Mucosa of stomach (tissue), 1 donor: ENCODE measurements around the gene KIF18A.

Experiments used
- H3K27me3 ChIP-seq: one replicate; pipeline ENCODE4 v1.7.0; 2013; ENCODE audit warnings: mild to moderate bottlenecking, low read length; ENCODE audit not compliant: control insufficient read depth, insufficient read depth
- H3K36me3 ChIP-seq: one replicate; pipeline ENCODE4 v1.7.0; 2013; ENCODE audit warnings: low read length; ENCODE audit not compliant: control insufficient read depth, insufficient read depth
- H3K4me1 ChIP-seq: one replicate; pipeline ENCODE4 v1.7.0; 2013; ENCODE audit warnings: mild to moderate bottlenecking, low read length; ENCODE audit not compliant: control insufficient read depth, insufficient read depth
- H3K4me3 ChIP-seq: one replicate; pipeline ENCODE4 v1.7.0; 2013; ENCODE audit warnings: low read length
- H3K9ac ChIP-seq: one replicate; pipeline ENCODE4 v1.7.0; 2013; ENCODE audit warnings: mild to moderate bottlenecking, low read length, moderate library complexity
- H3K9me3 ChIP-seq: one replicate; pipeline ENCODE4 v1.7.0; 2013; ENCODE audit warnings: mild to moderate bottlenecking, low read length, moderate library complexity; ENCODE audit not compliant: control insufficient read depth
- donor health status: Pancreatic carcinoma.

KIF18A gene

DNA sequence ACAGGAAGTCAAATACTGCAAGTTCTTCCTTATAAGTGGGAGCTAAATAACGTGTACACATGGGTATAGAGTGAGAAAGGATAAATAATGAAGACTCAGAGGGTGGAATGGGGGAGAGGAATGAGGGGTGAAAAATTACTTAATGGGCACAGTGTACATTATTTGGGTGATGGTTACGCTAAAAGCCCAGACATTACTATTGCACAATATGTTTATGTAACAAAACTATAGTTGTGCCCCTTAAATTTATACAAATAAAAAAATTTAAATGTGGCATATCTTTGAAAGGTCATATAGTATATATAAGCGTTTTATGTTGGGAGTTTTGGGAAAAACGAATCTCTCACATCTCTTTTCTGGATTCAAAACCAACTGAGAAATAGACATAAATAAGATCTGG lies 96.1 kb downstream of the KIF18A start:
- H3K9me3 ChIP-seq: no peaks in the 10 kb centered on the region
- no peak overlapping the region for H3K9ac ChIP-seq
- no peak overlapping the region for H3K4me3 ChIP-seq
- no peaks in the 10 kb centered on the region for H3K36me3 ChIP-seq
- no peaks in the 10 kb centered on the region for H3K4me1 ChIP-seq
- no peaks in the 10 kb centered on the region for H3K27me3 ChIP-seq

DNA sequence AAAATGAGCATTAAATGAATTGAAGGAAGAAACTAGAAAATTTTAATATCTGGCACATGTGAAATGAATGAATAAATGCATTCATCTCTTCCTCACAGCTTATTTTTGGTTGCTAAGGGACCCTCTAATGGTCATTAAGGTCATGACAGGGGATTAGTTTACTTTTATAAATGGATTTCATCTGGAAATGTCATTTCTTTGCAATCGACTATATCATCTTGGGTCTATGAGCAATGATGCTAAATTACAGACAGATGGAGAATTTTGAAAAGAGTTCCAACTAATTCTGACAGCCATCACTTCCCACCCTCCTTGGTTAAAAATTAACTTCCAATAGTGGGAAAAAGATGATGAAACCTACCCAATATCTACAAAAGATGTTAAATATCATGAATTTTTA lies 98.0 kb downstream of the KIF18A start:
- no peak overlapping the region for H3K4me3 ChIP-seq
- no peaks in the 10 kb centered on the region for H3K27me3 ChIP-seq
- H3K4me1 ChIP-seq: no peaks in the 10 kb centered on the region

DNA sequence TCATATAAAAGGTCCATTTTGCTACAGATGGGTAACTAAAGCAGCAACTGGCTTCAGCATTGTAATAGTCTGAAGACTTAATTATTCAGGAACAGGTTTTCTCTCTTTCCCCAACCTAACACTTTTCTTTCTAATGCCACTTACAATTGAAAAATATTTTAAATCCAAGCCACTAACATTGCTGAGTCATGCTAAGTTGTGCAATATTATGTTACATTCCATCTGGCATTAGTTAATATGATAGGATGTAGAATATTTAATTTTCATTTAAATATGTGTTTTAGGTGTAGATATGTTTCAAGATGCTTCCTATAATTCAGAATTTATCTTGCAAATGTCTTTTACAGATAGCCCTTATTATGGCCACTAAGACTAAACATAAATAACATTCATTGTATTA lies 98.6 kb downstream of the KIF18A start:
- no peak overlapping the region for H3K4me3 ChIP-seq
- H3K36me3 ChIP-seq: no peaks in the 10 kb centered on the region
- no peaks in the 10 kb centered on the region for H3K9me3 ChIP-seq
- H3K27me3 ChIP-seq: no peaks in the 10 kb centered on the region
- H3K9ac ChIP-seq: no peak overlapping the region
- H3K4me1 ChIP-seq: no peaks in the 10 kb centered on the region

More for the DNA sequence above, 98.0 kb downstream of the KIF18A start:
- H3K9me3 ChIP-seq: no peaks in the 10 kb centered on the region
- H3K9ac ChIP-seq: no peak overlapping the region
- no peaks in the 10 kb centered on the region for H3K36me3 ChIP-seq

GRCh38 chr11:28003615-28004014 lies 104.3 kb downstream of the KIF18A start:
- no peaks in the 10 kb centered on the region for H3K27me3 ChIP-seq
- no peak overlapping the region for H3K9ac ChIP-seq
- peaks cover 3% of the 10 kb centered on the region for H3K9me3 ChIP-seq

DNA sequence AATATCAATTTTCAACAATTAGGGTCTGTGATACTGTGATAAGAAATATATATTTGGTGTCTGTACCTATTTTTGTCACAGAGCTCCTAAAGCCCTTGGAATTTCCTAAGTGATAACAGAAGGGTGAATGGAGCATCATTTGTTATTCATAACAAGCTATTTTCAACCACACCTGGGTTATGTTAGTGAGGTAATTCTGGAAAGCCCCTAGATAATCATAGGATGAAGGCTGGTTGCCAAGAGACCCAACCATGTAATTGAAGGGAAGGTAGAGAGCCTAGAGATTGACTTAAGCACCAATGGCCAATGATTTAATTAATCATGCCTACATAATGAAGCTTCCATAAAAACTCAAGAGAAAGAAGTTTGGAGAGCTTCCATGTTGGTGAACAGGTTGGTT lies 109.4 kb downstream of the KIF18A start:
- H3K9ac ChIP-seq: no peak overlapping the region
- no peaks in the 10 kb centered on the region for H3K36me3 ChIP-seq
- no peaks in the 10 kb centered on the region for H3K27me3 ChIP-seq
- peaks cover 3% of the 10 kb centered on the region for H3K9me3 ChIP-seq
- H3K4me1 ChIP-seq: no peaks in the 10 kb centered on the region
- no peak overlapping the region for H3K4me3 ChIP-seq

More at GRCh38 chr11:28003615-28004014, 104.3 kb downstream of the KIF18A start:
- H3K4me3 ChIP-seq: no peak overlapping the region
- H3K36me3 ChIP-seq: no peaks in the 10 kb centered on the region
- H3K4me1 ChIP-seq: no peaks in the 10 kb centered on the region

DNA sequence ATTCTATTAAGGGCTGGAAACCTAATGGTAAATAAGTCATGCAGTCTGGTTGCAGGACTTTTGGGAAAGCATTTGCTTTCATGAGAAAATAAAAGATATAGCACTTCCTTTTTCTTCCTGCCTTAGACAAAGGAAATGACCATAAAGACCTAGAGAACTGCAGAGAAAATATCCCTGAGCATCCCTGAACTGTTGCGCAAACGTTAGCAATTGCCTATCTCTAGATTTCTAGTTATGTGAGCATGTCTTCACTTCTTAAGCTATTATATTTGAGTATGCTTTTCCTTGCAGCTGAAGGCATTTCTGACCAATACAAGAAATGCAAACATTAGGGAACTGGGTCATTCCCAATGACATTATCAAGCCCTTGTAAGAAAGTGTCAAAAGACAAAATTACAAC lies 110.6 kb downstream of the KIF18A start:
- Histone ChIP-seq H3K27me3 (no peaks in the 10 kb centered on the region), H3K9me3 (peaks cover 3% of the 10 kb centered on the region), H3K36me3 (no peaks in the 10 kb centered on the region), H3K9ac (no peak overlapping the region), H3K4me1 (no peaks in the 10 kb centered on the region), H3K4me3 (no peak overlapping the region)

DNA sequence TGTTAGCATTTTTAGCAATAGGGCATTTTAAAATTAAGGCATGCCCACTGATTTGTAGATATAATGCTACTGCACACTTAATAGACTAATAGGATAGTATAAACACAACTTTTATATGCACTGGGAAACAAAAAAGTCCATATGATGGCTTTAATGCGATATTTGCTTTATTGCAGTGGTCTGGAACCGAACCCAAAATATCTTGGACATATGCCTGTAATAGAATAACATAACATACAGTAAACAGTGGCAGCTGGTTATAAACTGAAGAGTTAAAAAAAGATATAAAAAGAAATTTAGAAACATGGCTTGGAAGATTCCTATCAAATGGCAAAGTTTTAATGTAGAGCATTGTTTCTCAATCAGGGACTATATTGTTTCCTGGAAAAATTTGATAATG lies 111.9 kb downstream of the KIF18A start:
- H3K9me3 ChIP-seq: no peaks in the 10 kb centered on the region
- H3K4me1 ChIP-seq: no peaks in the 10 kb centered on the region
- H3K4me3 ChIP-seq: no peak overlapping the region
- H3K36me3 ChIP-seq: no peaks in the 10 kb centered on the region
- H3K9ac ChIP-seq: no peak overlapping the region
- no peaks in the 10 kb centered on the region for H3K27me3 ChIP-seq

DNA sequence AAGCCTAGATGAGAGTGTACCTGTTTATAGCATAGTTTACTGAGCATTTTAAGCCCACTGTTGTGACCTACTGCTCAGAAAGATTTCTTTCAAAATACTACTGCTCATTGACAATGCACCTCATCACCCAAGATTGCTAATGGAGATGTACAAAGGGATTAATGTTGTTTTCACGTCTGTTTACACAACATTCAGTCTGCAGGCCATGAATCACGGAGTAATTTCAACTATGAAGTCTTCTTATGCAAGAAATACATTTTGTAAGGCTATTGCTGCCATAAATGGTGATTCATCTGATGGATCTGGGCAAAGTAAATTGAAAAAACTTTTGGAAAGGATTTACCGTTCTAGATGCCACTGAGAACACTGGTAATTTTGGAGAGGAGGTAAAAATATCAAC lies 112.9 kb downstream of the KIF18A start:
- H3K27me3 ChIP-seq: no peaks in the 10 kb centered on the region
- no peaks in the 10 kb centered on the region for H3K36me3 ChIP-seq
- no peaks in the 10 kb centered on the region for H3K9me3 ChIP-seq
- no peaks in the 10 kb centered on the region for H3K4me1 ChIP-seq
- H3K9ac ChIP-seq: no peak overlapping the region
- no peak overlapping the region for H3K4me3 ChIP-seq

- Histone ChIP-seq H3K4me1 (no peaks in the 10 kb centered on the region), H3K27me3 (no peaks in the 10 kb centered on the region), H3K9ac (no peak overlapping the region), H3K4me3 (no peak overlapping the region), H3K9me3 (no peaks in the 10 kb centered on the region), H3K36me3 (no peaks in the 10 kb centered on the region)
Observed at GRCh38 chr11:27991736-27992135, 116.2 kb downstream of the KIF18A start.

DNA sequence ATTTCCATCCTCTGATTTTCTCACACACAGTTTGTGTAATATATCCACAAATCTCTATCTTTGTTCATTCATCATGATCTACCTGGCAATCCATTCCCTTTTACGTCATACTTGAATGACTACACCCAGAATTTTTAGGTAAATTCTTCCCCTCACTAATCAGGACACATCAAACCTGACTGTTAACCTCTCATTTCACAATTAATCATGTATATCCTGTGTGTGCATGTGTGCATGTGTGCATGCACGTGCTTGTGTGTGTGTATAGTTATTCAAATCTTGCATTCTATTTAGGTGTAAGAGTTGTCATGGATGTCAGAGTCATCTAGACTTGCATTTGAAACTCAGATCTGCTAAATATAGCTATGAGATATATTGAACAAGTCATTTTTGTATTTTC lies 130.4 kb downstream of the KIF18A start:
- Histone ChIP-seq H3K9ac (no peak overlapping the region), H3K36me3 (no peaks in the 10 kb centered on the region), H3K4me1 (no peaks in the 10 kb centered on the region), H3K9me3 (no peaks in the 10 kb centered on the region), H3K27me3 (no peaks in the 10 kb centered on the region), H3K4me3 (no peak overlapping the region)

DNA sequence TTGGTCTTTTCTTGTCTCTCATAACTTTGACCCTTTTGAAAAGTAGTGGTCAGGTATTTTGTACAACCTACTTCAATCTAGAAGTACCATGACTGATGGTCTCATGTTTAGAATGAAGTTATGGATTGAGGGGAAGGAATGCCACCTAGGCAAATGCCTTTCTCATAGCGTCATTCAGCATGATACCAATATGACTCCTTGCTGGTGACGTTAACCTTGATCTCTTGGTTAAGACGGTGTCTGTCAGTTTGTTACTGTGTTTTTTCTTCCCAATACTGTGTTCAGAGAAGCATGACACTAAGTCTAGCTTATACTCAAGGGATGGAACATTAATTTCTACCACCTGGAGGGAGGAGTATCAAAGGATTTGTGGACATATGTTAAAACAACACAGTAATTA lies 130.9 kb downstream of the KIF18A start:
- H3K4me3 ChIP-seq: no peak overlapping the region
- no peak overlapping the region for H3K9ac ChIP-seq
- no peaks in the 10 kb centered on the region for H3K36me3 ChIP-seq
- no peaks in the 10 kb centered on the region for H3K4me1 ChIP-seq
- no peaks in the 10 kb centered on the region for H3K27me3 ChIP-seq
- no peaks in the 10 kb centered on the region for H3K9me3 ChIP-seq

DNA sequence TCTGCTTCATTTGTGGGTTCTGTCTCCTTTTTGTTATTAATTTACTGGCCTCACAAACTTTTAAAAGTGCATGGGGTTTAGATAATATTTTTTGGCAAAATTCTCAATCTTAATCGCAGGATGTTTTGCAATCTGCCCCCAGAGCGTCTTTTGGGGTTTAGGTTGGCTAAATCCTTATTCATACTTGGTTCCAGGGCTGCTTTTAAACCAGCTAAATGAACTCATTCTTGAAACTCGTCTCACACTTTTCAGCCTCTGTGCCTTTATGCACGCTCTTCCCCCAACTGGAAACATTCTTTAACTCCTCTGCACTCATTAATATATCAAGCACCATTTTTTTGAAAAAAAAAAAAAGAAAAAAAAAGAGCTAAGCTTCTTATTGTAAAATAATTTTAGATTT lies 131.7 kb downstream of the KIF18A start:
- Histone ChIP-seq H3K27me3 (no peaks in the 10 kb centered on the region), H3K9ac (no peak overlapping the region), H3K36me3 (no peaks in the 10 kb centered on the region), H3K4me3 (no peak overlapping the region), H3K9me3 (no peaks in the 10 kb centered on the region), H3K4me1 (no peaks in the 10 kb centered on the region)

GRCh38 chr11:27973851-27974536 lies 134.0 kb downstream of the KIF18A start:
- Histone ChIP-seq H3K4me1 (no peaks in the 10 kb centered on the region), H3K36me3 (no peaks in the 10 kb centered on the region), H3K9ac (no peak overlapping the region), H3K4me3 (no peak overlapping the region), H3K9me3 (no peaks in the 10 kb centered on the region), H3K27me3 (no peaks in the 10 kb centered on the region)
